ENCODE results near the gene VAT1L. TPM values are rescaled to one million over a fixed set of nuclear protein-coding genes. Genes with fewer than 3 reads are reported as not detected.

Gene VAT1L
- total and polyA plus RNA-seq, 10 of the 15 experiments (the other 5 are each of a cell fraction or from before 2014, with no cell fraction given): 0.06 to 0.18 (median 0.10) TPM; not detected in 5

GRCh38 chr16:77793417-77793816 lies 5.1 kb downstream of the VAT1L start:
- DNase-seq (ENCODE audit: low read depth, low spot score): no peak
- no peaks in the 10 kb centered on the region for H3K4me1 ChIP-seq (ENCODE audit: control insufficient read depth, insufficient read depth, low read length)
- RAD21 ChIA-PET (ENCODE audit: unreplicated experiment): no interaction called here
- CTCF ChIA-PET: no interaction called here
- no peaks in the 10 kb centered on the region for H3K36me3 ChIP-seq (ENCODE audit: control insufficient read depth in 2 of 2, insufficient read depth in 2 of 2, low read length in 1 of 2)
- no TSS peak for BruUV-seq (replicated peaks)
- no peaks in the 10 kb centered on the region for H3K79me2 ChIP-seq (ENCODE audit: control insufficient read depth, insufficient read depth, low read length)
- no peak overlapping the region for H3K27ac ChIP-seq (ENCODE audit: control insufficient read depth, insufficient read depth)
- H4K20me1 ChIP-seq (ENCODE audit: control insufficient read depth, insufficient read depth): no peaks in the 10 kb centered on the region
- H3K9ac ChIP-seq (ENCODE audit: control insufficient read depth, insufficient read depth, low read length): no peak overlapping the region
- in situ Hi-C loops (cut with MboI): no loop called here
- H3K9me3 ChIP-seq (replicated peaks; ENCODE audit: control insufficient read depth, insufficient read depth, low read length): no peaks in the 10 kb centered on the region
- SMC1A ChIA-PET (ENCODE audit: uncharacterized antibody, unreplicated experiment): no interaction called here
- no peak overlapping the region for H3K4me2 ChIP-seq (ENCODE audit: control insufficient read depth, insufficient read depth)
- no peak for TF ChIP-seq ZBTB33 (IDR thresholded peaks at IDR 0.05)
- TF ChIP-seq ZNF274 (IDR thresholded peaks at IDR 0.05; ENCODE audit: insufficient read depth, insufficient read length): no peak
- no peak for TF ChIP-seq CHD2 (IDR thresholded peaks at IDR 0.05; ENCODE audit: borderline replicate concordance, low read depth, low read length)
- H3K4me3 ChIP-seq: no peak overlapping the region
- POLR2A ChIA-PET: no interaction called here
- 3% methylated on average over 2 of the region's 2 CpGs for WGBS (ENCODE audit: insufficient coverage, insufficient replicate concordance, low lambda C conversion rate, missing lambda C conversion rate)
- no peak overlapping the region for H2AFZ ChIP-seq (ENCODE audit: control insufficient read depth, low read depth, low read length)
- ATAC-seq: no peak
- intact Hi-C loops (cut with micrococcal nuclease; ENCODE audit: unreplicated experiment): no loop called here
- FAIRE-seq: no peak
- H3K27me3 ChIP-seq (replicated peaks in 1 of 2; ENCODE audit: control insufficient read depth in 2 of 2, insufficient read depth in 2 of 2, low read length in 1 of 2): peaks cover 6 to 17% of the 10 kb centered on the region in 2 experiments

DNA sequence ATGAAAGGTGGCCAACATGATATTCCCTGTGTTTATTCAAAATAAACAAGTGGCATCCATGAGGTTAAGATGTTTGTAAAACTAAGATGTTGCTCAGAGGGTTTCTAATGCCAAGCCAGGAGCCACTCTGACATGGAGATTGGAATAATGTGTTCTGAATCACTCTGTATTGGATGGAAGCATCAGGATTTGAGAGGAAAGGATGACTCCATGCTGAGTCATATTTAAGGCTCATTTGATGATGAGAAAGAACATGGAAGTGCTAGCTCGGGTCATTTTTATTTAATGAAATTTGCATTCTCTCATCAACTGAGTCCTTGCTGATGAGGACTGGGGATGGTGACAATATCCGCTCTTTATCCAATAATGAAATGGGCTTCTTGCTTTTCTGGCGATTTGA lies 6.2 kb downstream of the VAT1L start:
- CTCF ChIA-PET: no interaction called here
- RAD21 ChIA-PET (ENCODE audit: unreplicated experiment): no interaction called here
- POLR2A ChIA-PET: no interaction called here
- no peak overlapping the region for H2AFZ ChIP-seq (ENCODE audit: control insufficient read depth, low read depth, low read length)
- 33% methylated on average over 3 of the region's 3 CpGs for WGBS (ENCODE audit: insufficient coverage, insufficient replicate concordance, low lambda C conversion rate, missing lambda C conversion rate)
- no peaks in the 10 kb centered on the region for H3K36me3 ChIP-seq (ENCODE audit: control insufficient read depth in 2 of 2, insufficient read depth in 2 of 2, low read length in 1 of 2)
- SMC1A ChIA-PET (ENCODE audit: uncharacterized antibody, unreplicated experiment): no interaction called here
- H3K4me1 ChIP-seq (ENCODE audit: control insufficient read depth, insufficient read depth, low read length): no peaks in the 10 kb centered on the region
- H3K4me2 ChIP-seq (ENCODE audit: control insufficient read depth, insufficient read depth): no peak overlapping the region
- TF ChIP-seq ZNF217 (IDR thresholded peaks at IDR 0.05): no peak
- no peak for TF ChIP-seq ZNF207 (IDR thresholded peaks at IDR 0.05; ENCODE audit: borderline replicate concordance)
- no peak for TF ChIP-seq NRF1 (conservative IDR thresholded peaks at IDR 0.05; ENCODE audit: low read depth, low read length)
- no peak for TF ChIP-seq SRF (IDR thresholded peaks at IDR 0.05; ENCODE audit: low read depth in 2 of 2, low read length in 2 of 2)
- no peak for TF ChIP-seq NR2F1 (conservative IDR thresholded peaks at IDR 0.05)
- no peak for TF ChIP-seq SKIL (IDR thresholded peaks at IDR 0.05; ENCODE audit: low read depth, poor library complexity, severe bottlenecking)
- TF ChIP-seq LARP7 (IDR thresholded peaks at IDR 0.05): no peak
- TF ChIP-seq CBX3 (IDR thresholded peaks at IDR 0.05; ENCODE audit: borderline replicate concordance, low read depth): no peak
- TF ChIP-seq CHD2 (IDR thresholded peaks at IDR 0.05; ENCODE audit: borderline replicate concordance, low read depth, low read length): no peak
- TF ChIP-seq SPI1 (IDR thresholded peaks at IDR 0.05; ENCODE audit: borderline replicate concordance, insufficient read depth, low read depth, low read length): no peak
- no peaks in the 10 kb centered on the region for H3K9me3 ChIP-seq (replicated peaks; ENCODE audit: control insufficient read depth, insufficient read depth, low read length)
- H3K27ac ChIP-seq (ENCODE audit: control insufficient read depth, insufficient read depth): no peak overlapping the region
- H4K20me1 ChIP-seq (ENCODE audit: control insufficient read depth, insufficient read depth): no peaks in the 10 kb centered on the region
- no TSS peak for BruUV-seq (replicated peaks)
- in situ Hi-C loops (cut with MboI) (no loop called here), intact Hi-C loops (cut with micrococcal nuclease; ENCODE audit: unreplicated experiment) (no loop called here)
- ATAC-seq (no peak), FAIRE-seq (no peak), DNase-seq (ENCODE audit: low read depth, low spot score) (no peak)
- no peaks in the 10 kb centered on the region for H3K79me2 ChIP-seq (ENCODE audit: control insufficient read depth, insufficient read depth, low read length)
- H3K27me3 ChIP-seq (replicated peaks in 1 of 2; ENCODE audit: control insufficient read depth in 2 of 2, insufficient read depth in 2 of 2, low read length in 1 of 2): peaks cover 0 to 7% of the 10 kb centered on the region in 2 experiments; a peak in 3 of 4 replicates
- no peak overlapping the region for H3K4me3 ChIP-seq
- H3K9ac ChIP-seq (ENCODE audit: control insufficient read depth, insufficient read depth, low read length): no peak overlapping the region
